Renal pelvis (tissue), 4 donors: ENCODE data around the gene AICDA. TPM values are rescaled to one million over a fixed set of nuclear protein-coding genes. Genes with fewer than 3 reads are reported as not detected.
A peak's percentile ranks its signal among the peaks of the same experiment; 100 is the strongest.
"Not testable (repeated sequence)": the region's sequence is repeated elsewhere in the genome, so short reads cannot be mapped to it uniquely, and the experiment has no call there.

Source experiments
- DNase-seq: peaks from one replicate; pipeline ENCODE4 v3.0.0-alpha.2; 2013
- polyA plus RNA-seq, 3 donors: library from polyadenylated mRNA; unstranded; fragments of 120-200 nt; gene quantifications; one replicate each; pipeline ENCODE4 v1.2.1, GENCODE V29; 2013; ENCODE audit not compliant: insufficient read length in 3 of 3

AICDA gene
- polyA plus RNA-seq, 3 donors = 0.34 to 0.71 (median 0.65) TPM

DNA sequence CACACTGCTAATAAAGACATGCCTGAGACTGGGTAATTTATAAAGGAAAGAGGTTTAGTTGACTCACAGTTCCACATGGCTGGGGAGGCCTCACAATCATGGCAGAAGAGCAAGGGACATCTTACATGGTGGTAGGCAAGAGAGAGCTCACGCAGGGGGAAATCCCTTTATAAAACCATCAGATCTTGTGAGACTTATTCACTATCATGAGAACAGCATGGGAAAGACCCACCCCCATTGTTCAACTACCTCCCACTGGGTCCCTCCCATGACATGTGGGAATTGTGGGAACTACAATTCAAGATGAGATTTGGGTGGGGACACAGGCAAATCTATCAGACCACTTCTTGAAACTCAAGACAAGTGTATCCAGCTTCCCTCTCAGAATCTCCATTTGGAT lies 1.2 kb upstream of the AICDA start:
- DNase-seq = not testable (repeated sequence)

GRCh38 chr12:8609061-8609570 lies 3.5 kb downstream of the AICDA start:
- DNase-seq = peak; percentile 27

GRCh38 chr12:8606890-8607289 lies 5.8 kb downstream of the AICDA start:
- DNase-seq = no peak

DNA sequence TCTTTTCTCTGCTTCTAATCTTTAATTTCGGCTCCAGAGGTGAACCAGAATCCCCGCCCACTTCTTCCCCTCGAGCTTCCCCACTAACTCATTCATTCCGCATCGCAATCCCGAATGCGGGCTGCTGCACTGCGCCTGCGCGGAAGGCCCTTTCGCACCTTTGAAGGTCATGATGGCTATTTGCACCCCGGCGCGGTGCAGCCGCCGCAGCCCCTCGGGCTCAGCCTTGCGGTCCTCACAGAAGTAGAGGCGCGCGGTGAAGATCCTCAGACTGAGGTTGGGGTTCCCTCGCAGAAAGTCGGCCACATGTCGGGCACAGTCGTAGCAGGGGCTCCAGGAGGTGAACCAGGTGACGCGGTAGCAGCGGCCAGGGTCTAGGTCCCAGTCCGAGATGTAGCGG lies 7.6 kb downstream of the AICDA start:
- DNase-seq = no peak

GRCh38 chr12:8603856-8604255 lies 8.8 kb downstream of the AICDA start:
- DNase-seq = no peak

DNA sequence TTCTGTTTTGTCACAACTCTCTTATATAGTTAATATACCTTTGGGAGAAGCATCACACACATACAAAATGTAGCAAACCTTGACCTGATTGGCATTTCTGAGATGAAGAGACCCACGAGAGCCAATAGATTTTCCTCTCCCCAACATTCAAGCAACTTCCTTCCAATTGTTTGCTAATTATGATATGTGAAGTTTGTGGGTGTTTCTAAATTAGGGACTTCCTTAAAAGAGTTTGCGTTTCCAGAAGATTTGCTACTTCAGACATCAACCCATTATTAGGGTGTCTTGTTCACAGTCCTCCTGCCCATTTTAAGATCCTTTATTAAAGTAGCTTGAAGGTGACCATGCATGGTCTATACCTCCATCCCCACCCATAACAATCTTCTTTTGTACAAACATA lies 9.4 kb downstream of the AICDA start:
- no peak for DNase-seq

GRCh38 chr12:8596561-8596960 lies 16.1 kb downstream of the AICDA start:
- DNase-seq = no peak

GRCh38 chr12:8594072-8594471 lies 18.6 kb downstream of the AICDA start:
- no peak for DNase-seq

DNA sequence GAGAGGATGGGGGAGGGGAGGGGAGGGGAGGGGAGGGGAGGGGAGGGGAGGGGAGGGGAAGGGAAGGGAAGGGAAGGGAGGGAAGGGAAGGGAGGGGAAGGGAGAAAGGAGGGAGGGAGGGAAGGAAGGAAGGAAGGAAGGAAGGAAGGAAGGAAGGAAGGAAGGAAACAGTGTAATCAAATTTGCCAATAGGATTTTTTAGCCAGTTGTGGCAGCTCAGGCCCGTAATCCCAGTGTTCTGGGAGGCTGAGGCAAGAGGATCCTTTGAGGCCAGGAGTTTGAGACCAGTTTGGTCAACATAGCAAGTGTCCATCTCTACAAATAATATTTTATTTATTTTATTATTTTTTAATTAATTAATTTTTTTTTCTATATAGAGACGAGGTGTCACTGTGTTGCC lies 19.4 kb downstream of the AICDA start:
- DNase-seq = no peak

GRCh38 chr12:8590842-8591545 lies 21.7 kb downstream of the AICDA start:
- DNase-seq = no peak

GRCh38 chr12:8589679-8590078 lies 23.0 kb downstream of the AICDA start:
- no peak for DNase-seq

DNA sequence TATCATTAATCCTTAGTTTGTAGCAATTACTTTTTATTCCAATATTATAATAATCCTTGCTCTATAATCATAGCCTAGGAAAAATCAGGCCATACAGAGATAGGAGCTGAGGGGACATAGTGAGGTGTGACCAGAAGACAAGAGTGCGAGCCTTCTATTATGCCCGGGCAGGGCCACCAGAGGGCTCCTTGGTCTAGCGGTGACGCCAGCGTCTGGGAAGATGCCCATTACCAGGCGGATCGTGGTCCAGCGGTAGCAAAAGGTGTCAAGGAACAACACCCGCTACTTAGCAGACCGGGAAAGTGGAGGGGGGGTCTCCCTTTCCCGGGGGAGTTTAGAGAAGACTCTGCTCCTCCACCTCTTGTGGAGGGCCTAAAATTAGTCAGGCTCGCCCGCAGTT lies 28.2 kb downstream of the AICDA start:
- DNase-seq = not testable (repeated sequence)

- peak; percentile 19 for DNase-seq
These were observed 28.7 kb downstream of the AICDA start for GRCh38 chr12:8584004-8584403.

DNA sequence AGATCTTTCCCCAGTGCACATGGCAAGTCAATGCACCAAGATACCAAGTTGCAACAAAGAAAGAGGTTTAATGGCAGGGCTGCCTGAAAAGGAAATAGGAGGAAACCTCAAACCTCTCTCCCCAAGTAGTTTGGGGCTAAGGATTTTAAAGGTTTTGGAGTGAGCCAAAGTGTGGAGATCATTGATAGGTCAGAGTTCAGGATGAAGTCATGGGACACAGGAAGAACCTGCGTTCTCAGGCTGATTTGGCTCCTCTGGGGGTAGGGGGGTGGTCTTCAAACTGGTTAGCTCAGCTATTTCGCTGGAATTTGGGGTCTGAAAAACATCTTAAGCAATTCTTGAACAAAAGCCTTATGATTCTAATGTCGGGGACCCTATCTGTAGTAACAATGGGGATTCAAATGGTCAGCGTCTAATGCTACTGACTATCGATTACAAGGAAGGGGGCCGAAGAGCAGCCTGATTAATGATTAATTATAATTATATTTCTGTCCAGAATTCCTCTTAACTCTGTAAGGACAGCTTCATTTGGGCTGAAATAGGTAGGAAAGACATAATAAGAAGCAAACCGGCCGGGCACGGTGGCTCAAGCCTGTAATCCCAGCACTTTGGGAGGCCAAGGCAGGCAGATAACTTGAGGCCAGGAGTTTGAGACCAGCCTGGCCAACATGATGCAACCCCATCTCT lies 31.4 kb downstream of the AICDA start:
- no peak for DNase-seq

DNA sequence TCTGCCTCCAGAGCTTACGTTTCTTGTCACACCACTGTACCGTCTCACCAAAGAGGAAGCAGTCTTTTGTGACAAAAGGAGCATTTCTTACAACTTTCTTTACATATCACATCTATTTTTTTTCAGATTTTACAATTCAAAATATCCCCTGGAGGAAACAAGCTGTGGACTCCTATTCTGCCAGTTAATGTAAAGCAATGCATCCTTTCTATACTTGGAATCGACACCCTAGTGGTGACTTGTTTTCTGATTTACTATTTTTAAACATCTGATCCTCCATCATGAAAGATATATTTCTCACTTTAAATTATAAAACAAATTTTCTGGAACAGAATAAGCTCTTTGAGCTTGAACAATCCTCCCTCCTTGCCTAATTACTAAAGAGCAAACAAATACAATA lies 34.8 kb downstream of the AICDA start:
- DNase-seq = no peak

DNA sequence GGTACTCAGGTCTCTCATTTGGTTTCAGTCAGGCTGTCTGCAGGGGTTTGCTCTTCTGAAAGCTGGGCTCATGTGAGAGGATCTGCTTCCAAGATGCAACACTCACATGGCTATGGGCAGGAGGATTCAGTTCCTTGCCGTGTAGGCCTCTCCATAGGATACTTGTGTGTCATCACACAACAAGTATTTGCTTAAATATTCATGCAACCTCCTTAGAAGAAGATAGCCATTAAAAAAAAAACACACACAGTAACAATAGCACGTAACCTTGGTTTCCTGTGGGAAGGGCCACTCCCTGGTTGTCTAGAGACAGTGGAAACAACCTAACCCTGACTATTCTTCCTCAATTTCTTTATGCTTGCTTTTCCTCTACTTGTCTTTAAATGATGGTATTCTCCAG lies 40.2 kb downstream of the AICDA start:
- no peak for DNase-seq

DNA sequence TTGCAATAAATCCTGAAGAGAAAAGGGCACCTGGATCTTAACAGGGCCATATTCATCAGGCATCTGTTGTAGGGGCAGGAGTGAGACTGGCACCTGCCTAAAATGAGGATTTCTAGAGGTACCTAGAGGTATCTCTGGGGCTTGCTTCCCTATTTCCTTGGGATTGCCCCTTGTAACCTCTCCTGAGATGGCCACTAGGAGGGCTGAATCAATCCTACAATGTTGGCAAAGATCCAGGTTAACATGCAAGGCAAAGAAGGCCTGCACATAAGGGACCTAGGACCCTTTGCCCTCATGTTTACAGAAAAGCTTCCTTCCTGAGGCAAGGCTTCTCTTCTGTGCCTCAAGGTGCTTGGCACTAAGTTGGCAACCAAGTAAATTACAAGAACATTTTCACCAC lies 46.1 kb downstream of the AICDA start:
- no peak for DNase-seq

DNA sequence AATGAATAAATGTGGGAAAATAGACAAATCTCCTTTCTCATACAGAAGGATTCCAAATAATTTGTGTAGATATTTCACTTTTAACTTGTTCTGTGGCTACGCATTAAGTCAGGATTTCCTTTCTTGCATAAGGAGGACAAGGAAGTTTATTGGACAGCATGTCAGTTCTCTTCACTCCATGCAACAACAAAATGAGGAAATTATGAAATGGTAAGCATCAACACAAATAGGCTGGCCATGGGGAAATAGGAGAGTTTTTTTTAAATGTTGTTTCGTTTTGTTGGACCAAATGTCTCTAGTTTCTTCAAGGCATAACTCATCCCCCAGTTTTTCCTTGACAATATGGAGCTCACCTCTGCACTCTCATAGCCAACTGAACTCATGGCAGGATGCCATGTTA lies 46.6 kb downstream of the AICDA start:
- DNase-seq = not testable (repeated sequence)

DNA sequence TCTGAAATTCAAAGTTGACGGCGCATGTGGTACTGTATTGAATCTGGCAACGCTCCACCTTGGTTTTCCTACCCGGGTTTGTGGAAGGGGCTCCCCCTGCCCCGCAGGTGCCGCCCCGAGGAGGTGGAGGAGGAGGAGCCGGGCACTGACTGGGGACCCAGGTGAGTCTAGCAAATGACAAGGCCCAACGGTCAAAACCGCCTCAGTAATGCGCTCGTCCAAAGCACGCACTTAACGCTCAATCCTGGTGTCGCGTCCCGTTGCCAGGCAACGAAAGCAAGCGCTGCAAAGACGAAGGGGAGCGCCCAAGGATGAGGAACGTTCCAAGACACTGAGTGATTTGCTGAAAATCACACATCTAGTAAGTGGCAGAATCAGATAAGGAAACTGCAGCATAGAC lies 48.0 kb downstream of the AICDA start:
- no peak for DNase-seq

- no peak for DNase-seq
These were observed 49.3 kb downstream of the AICDA start for GRCh38 chr12:8563356-8563755.

GRCh38 chr12:8562310-8562709 lies 50.3 kb downstream of the AICDA start:
- DNase-seq = no peak

- DNase-seq = no peak
These were observed 51.6 kb downstream of the AICDA start for GRCh38 chr12:8561011-8561410.

- DNase-seq = no peak
These were observed 53.0 kb downstream of the AICDA start for GRCh38 chr12:8559676-8560075.
